Measurements from ENCODE around the gene MYL10. TPM values are rescaled to one million over a fixed set of nuclear protein-coding genes. Genes with fewer than 3 reads are reported as not detected.

The MYL10 gene
- total RNA-seq, 2 experiments from 2014 or later: not detected

GRCh38 chr7:101612885-101613515 lies 16.1 kb downstream of the MYL10 start:
- H3K4me3 ChIP-seq (ENCODE audit: low read depth, low read length, poor library complexity, severe bottlenecking): no peak overlapping the region
- no peak overlapping the region for H3K4me2 ChIP-seq (ENCODE audit: low read length)
- DNase-seq (ENCODE audit: low spot score): no peak
- TF ChIP-seq CTCF (conservative IDR thresholded peaks at IDR 0.05; ENCODE audit: low read length) (no peak), EZH2phosphoT487 (IDR thresholded peaks at IDR 0.05; ENCODE audit: borderline replicate concordance, low read depth, low read length) (no peak)
- ChIA-PET CTCF (ENCODE audit: unreplicated experiment) (interaction anchor here (0.8 kb wide), 1 partner anchor 15 kb away, joined by 3 read pairs; no protein-coding TSS in a partner anchor), POLR2A (interaction anchor here (1.0 kb wide), 1 partner anchor 16 kb away, joined by 3 read pairs; no protein-coding TSS in a partner anchor)
- no peak overlapping the region for H3K27ac ChIP-seq (ENCODE audit: low read depth, low read length, poor library complexity, severe bottlenecking)
- BruUV-seq (replicated peaks): no TSS peak
- H3K9me3 ChIP-seq (ENCODE audit: low read length): no peaks in the 10 kb centered on the region
- H4K20me1 ChIP-seq (ENCODE audit: insufficient read depth, low read length): no peaks in the 10 kb centered on the region
- H3K9me2 ChIP-seq (ENCODE audit: insufficient read depth, low read length): no peaks in the 10 kb centered on the region
- no peaks in the 10 kb centered on the region for H3K79me2 ChIP-seq (ENCODE audit: insufficient read depth, low read depth, low read length)
- no peak overlapping the region for H2AFZ ChIP-seq (ENCODE audit: low read length)
- H3K4me1 ChIP-seq (ENCODE audit: insufficient read depth, low read length, poor library complexity, severe bottlenecking): no peaks in the 10 kb centered on the region
- intact Hi-C loops (cut with micrococcal nuclease; ENCODE audit: unreplicated experiment): no loop called here
- H3K36me3 ChIP-seq (ENCODE audit: insufficient read depth, low read length): no peaks in the 10 kb centered on the region

- H3K4me3 ChIP-seq (ENCODE audit: low read depth, low read length, poor library complexity, severe bottlenecking): no peak overlapping the region
- H3K27ac ChIP-seq (ENCODE audit: low read depth, low read length, poor library complexity, severe bottlenecking): no peak overlapping the region
- intact Hi-C loops (cut with micrococcal nuclease; ENCODE audit: unreplicated experiment): no loop called here
- ChIA-PET CTCF (ENCODE audit: unreplicated experiment) (no interaction called here), POLR2A (interaction anchor here (1.0 kb wide), 1 partner anchor 32 kb away, joined by 3 read pairs; no protein-coding TSS in a partner anchor)
- no peak overlapping the region for H3K4me2 ChIP-seq (ENCODE audit: low read length)
- H3K79me2 ChIP-seq (ENCODE audit: insufficient read depth, low read depth, low read length): no peaks in the 10 kb centered on the region
- no TSS peak for BruUV-seq (replicated peaks)
- H4K20me1 ChIP-seq (ENCODE audit: insufficient read depth, low read length): no peaks in the 10 kb centered on the region
- no peaks in the 10 kb centered on the region for H3K4me1 ChIP-seq (ENCODE audit: insufficient read depth, low read length, poor library complexity, severe bottlenecking)
- H3K36me3 ChIP-seq (ENCODE audit: insufficient read depth, low read length): no peaks in the 10 kb centered on the region
- no peaks in the 10 kb centered on the region for H3K9me2 ChIP-seq (ENCODE audit: insufficient read depth, low read length)
- TF ChIP-seq EZH2phosphoT487 (IDR thresholded peaks at IDR 0.05; ENCODE audit: borderline replicate concordance, low read depth, low read length) (no peak), CTCF (conservative IDR thresholded peaks at IDR 0.05; ENCODE audit: low read length) (no peak)
- H3K9me3 ChIP-seq (ENCODE audit: low read length): no peaks in the 10 kb centered on the region
- H2AFZ ChIP-seq (ENCODE audit: low read length): no peak overlapping the region
- no peak for DNase-seq (ENCODE audit: low spot score)
Observed at GRCh38 chr7:101608772-101609713, 20.1 kb downstream of the MYL10 start.
